Stomach (tissue), 4 donors: ENCODE results near the gene AUH.

Experiments
- CTCF ChIP-seq, 7 experiments: fragments of 450-650 bp in 4 of 7; fragments of 200-600 bp in 3 of 7; sonication (generic) in 3 of 7; IDR thresholded peaks; one replicate each; pipeline ENCODE4 v1.5.1; 2016 to 2019; ENCODE audit warnings: antibody characterized with exemption in 7 of 7, control low read depth in 2 of 7, mild to moderate bottlenecking in 1 of 7
- POLR2AphosphoS5 ChIP-seq, 3 donors: sonication (generic); formaldehyde crosslinking; IDR thresholded peaks; one replicate each; pipeline ENCODE4 v1.6.1; 2016; ENCODE audit warnings: antibody characterized with exemption in 3 of 3

GRCh38 chr9:91328186-91328585, 33.5 kb downstream of the AUH start:
- TF ChIP-seq POLR2AphosphoS5 (IDR thresholded peaks at IDR 0.05) (no peak), CTCF (IDR thresholded peaks at IDR 0.05) (no peak)
